ENCODE data around the gene FAM76B.

Gene FAM76B

DNA sequence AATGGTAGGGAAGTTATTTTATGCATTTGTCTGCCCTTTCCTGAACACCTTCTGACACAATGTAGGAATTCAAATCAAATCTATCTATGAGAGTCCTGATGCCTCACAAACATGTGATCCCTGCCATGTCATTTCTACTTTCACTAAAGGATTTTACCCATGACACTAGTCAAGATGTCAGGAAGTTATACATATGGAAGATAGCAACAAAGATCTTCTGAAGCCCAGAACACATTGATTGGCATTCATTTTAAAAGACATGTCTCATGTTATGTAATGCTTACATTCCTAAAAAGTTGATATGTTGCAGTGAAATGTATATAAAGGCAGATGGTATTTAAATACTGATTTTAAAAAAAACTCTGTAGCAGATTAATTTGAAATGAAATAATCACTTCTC is 61.5 kb downstream of the FAM76B start:
- DNase-seq: no peak

DNA sequence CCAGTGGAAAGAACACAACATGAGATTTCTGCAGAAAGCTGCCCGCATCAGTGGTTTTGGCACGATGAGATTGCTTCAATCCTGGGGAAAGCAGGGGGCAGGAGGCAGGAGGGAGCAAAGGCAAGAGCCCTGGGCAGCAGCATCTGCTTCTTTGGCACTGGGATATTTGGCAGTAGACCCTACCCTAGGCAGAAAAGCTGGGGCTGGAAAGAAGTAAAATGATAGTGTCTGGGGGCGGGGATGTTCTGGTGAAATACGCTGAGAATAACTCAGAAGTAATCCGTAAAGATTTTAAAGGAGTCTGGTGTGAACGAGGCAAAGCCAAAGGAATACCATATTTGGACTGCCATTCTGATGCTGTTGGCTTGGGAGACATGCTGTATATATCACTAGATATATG is 62.0 kb downstream of the FAM76B start:
- DNase-seq: no peak

DNA sequence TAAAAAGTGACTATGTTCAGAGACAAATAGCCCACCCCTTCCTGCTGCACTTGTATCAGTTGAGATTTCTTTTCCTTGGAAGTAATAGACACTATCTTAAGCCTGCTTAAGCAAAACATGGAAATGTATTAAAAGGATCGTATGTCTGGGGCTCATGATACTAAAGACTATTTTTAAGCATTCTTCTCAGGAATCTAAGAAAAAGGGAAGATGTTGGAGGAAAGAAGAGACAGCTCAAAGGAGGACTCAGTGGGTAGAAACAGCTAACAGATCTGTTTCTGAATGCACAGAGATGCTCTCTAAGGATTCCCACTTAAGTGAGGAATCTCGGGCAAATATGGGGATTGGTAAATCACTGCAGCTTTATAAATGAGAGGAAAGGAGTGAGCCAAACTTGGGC is 62.5 kb downstream of the FAM76B start:
- DNase-seq: no peak

DNA sequence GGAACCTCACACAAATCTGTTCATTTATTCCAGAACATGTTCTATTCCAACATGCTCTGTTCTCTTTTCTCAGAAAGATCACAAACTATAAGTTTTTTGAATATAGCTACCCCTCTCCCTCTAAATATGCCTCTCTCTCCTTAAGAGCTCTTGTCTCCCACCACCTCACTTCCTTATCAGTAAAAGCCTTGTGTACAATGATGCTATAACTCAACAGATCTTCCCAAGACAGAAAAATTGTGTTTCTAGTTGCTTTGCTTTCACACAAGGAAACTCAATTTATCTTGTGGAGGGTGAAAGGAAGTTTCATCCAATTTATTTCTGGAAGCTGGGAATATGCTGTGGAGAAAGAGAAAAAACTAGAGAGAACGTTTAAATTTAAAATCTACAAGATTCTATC is 64.4 kb downstream of the FAM76B start:
- DNase-seq: no peak

DNA sequence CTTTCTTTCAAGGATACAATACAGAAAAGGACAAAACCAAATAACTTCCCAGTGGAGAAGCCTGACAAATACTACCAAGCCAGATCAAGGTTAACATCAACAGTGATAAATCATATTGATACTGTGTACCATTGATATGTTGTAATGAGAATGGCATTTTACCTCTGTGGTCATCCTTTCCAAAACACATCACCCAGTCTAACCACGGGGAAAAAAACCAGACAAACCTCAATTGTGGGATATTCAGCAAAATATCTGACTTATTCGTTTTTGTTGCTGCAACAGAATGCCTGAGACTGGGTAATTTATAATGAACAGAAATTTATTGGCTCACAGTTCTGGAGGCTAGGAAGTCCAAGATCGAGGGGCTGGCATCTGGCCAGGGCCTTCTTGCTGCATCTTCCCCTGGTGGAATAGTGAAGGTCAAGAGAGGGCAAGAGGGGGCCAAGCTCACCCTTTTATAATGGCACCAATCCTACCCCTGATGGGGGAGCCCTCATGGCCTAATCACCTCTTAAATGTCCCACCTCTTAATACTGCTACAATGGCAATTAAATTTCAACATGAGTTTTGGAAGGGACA is 66.1 kb downstream of the FAM76B start:
- no peak for DNase-seq

DNA sequence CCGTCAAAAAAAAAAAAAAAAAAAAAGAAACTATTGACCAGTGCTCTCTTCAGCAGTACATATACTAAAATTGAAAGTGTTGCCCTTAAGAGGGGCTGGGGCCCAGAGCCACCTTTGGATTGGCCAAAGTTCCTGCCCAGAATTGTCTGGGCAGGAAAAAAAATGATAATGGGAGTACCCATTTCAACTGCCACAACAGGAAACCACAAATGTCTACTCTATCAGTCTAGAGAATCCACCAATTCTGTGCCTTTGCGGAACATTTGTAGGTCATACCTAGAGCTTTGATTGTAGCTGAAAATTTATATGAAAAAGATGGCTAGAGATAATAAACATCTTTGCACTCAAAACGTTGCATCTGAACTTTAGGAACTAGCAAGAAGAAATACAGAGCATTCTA is 69.4 kb downstream of the FAM76B start:
- no peak for DNase-seq
